Measurements from ENCODE around the gene P2RX2. TPM values are rescaled to one million over a fixed set of nuclear protein-coding genes. Genes with fewer than 3 reads are reported as not detected.

Gene P2RX2
- total and polyA plus RNA-seq, 2 experiments from 2014 or later, result 1.1 to 1.7 TPM

GRCh38 chr12:132606466-132606865, 12.1 kb upstream of the P2RX2 start (continued):
- TF ChIP-seq ZNF462 (CRISPR knock-in tag; IDR thresholded peaks at IDR 0.05) (no peak), ZNF331 (CRISPR knock-in tag; IDR thresholded peaks at IDR 0.05; ENCODE audit: low read depth) (no peak), NANOG (IDR thresholded peaks at IDR 0.05; ENCODE audit: borderline replicate concordance) (no peak), EZH2phosphoT487 (IDR thresholded peaks at IDR 0.05; ENCODE audit: unreplicated experiment) (no peak), ZNF114 (CRISPR knock-in tag; IDR thresholded peaks at IDR 0.05) (no peak), JUNB (IDR thresholded peaks at IDR 0.05; ENCODE audit: unreplicated experiment) (no peak), ETS1 (IDR thresholded peaks at IDR 0.05) (no peak), POLR2AphosphoS5 (IDR thresholded peaks at IDR 0.05; ENCODE audit: low read depth) (no peak)

- no peak overlapping the region for H3K27ac ChIP-seq (ENCODE audit: low read depth)
- 0 out of 2 replicates have a peak, but pooled peaks cover 4% of the 10 kb centered on the region for H3F3A ChIP-seq (replicated peaks; ENCODE audit: low read depth)
- no peak for DNase-seq (ENCODE audit: low spot score)
- no peaks in the 10 kb centered on the region for H3K36me3 Mint-ChIP-seq (ENCODE audit: low read depth)
- peaks cover 75% of the 10 kb centered on the region for H3K27me3 Mint-ChIP-seq (ENCODE audit: insufficient read depth, low read depth, poor library complexity)
- ATAC-seq, result no peak
- H3K4me1 ChIP-seq (ENCODE audit: insufficient read depth), result no peaks in the 10 kb centered on the region
- H3K4me3 Mint-ChIP-seq, result no peak overlapping the region
- H3K9me2 ChIP-seq (ENCODE audit: insufficient read depth), result no peaks in the 10 kb centered on the region
- no peaks in the 10 kb centered on the region for H3K79me2 ChIP-seq (replicated peaks; ENCODE audit: insufficient read depth)
- peaks cover 7% of the 10 kb centered on the region for H3K4me1 Mint-ChIP-seq
- H3K27ac Mint-ChIP-seq, result no peak overlapping the region
- no peak overlapping the region for H3K4me3 ChIP-seq
- no peaks in the 10 kb centered on the region for H3K36me3 ChIP-seq (ENCODE audit: insufficient read depth)
- H3K4me2 ChIP-seq, result no peak overlapping the region
- peaks cover 12% of the 10 kb centered on the region; the same call in 2 of the 3 replicates for H3K9me3 Mint-ChIP-seq
- H3K27me3 ChIP-seq (ENCODE audit: insufficient read depth), result peaks cover 77% of the 10 kb centered on the region
- H4K20me1 ChIP-seq (replicated peaks; ENCODE audit: insufficient read depth), result no peaks in the 10 kb centered on the region
- no peak overlapping the region for H2AFZ ChIP-seq
- no peak for TF ChIP-seq ZNF462 (CRISPR knock-in tag; IDR thresholded peaks at IDR 0.05)
- TF ChIP-seq NANOG (IDR thresholded peaks at IDR 0.05; ENCODE audit: borderline replicate concordance), result no peak
- TF ChIP-seq ZNF331 (CRISPR knock-in tag; IDR thresholded peaks at IDR 0.05; ENCODE audit: low read depth), result no peak
- TF ChIP-seq POLR2AphosphoS5 (IDR thresholded peaks at IDR 0.05; ENCODE audit: low read depth), result no peak
- no peak for TF ChIP-seq EZH2 (IDR thresholded peaks at IDR 0.05; ENCODE audit: low read depth, unreplicated experiment)
Measured at GRCh38 chr12:132606927-132607326, 11.6 kb upstream of the P2RX2 start.
